GM19395 (cell line): ENCODE measurements around the gene CACNA1I.

Experiments
- ATAC-seq: cut with Tn5 transposase; IDR thresholded peaks from one replicate; pipeline ENCODE4 v1.9.1; 2021; ENCODE audit warnings: mild to moderate bottlenecking, moderate library complexity; ENCODE audit not compliant: unreplicated experiment

The CACNA1I gene

DNA sequence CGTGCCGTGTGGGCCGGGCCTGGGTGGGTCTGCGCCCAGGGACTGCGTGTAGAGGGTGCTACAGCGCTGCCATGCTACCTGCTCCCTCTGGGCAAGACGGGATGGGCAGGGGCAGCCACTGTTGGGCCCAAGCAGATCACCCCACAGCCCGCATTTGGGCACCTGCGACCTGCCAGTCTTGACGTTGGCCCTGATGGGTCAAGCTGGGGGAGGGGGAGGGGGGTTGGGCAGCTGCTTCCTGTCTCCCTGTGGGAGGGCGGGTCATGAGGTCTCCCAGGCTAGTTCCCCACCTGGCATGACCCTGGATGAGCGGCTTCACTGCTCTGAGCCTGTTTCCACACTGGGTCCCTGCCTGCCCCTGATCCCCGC is 35.2 kb upstream of the CACNA1I start:
- no peak for ATAC-seq

DNA sequence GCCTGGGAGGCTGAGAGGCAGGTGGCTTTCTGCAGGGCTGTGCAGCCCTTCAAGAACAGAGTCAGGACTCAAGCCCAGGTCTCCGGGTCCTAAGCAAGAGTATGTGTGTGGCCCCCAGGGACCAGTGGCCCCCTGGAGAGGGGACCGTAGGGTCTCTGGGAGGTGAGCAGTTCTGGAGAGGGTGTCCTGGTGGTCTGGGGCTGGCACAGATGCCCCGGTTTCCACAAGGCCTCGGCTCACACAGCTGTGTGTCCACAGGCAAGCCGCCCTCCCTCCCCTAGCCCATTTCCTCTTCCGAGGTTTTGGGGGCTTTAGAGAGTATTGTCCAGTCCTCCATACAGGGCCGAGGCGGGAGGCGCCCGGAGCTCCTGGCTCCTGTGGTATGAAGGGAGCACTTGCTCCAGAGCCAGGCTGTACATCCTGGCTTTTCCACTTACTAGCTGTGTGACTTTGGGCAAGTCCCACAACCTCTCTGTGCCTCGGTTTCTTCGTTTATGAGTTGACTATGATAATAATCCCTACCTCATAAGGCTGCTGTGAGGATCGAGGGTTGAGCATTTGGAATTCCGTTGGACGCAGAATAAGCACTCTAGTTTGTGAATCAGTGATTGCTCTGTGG is 34.6 kb upstream of the CACNA1I start:
- ATAC-seq, result no peak

DNA sequence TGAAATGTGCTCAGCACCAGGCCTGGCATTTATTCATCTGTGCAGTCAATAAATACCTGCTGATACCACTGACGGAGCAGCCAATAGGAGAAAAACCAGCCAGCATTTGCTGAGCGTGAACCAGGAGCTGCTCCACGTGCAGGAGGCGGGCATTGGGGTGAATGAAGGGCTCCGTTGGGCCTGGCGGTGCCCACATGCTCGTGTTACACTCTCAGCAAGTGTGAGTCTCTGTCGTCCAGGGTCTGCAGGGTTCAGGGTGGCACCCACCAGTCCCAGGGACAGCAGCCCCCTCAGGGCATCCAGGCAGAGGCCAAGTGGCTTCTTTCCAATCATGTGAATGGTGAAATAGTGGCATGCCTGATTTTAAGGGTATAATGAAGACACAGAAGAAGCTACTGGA is 33.8 kb upstream of the CACNA1I start:
- ATAC-seq, result no peak

DNA sequence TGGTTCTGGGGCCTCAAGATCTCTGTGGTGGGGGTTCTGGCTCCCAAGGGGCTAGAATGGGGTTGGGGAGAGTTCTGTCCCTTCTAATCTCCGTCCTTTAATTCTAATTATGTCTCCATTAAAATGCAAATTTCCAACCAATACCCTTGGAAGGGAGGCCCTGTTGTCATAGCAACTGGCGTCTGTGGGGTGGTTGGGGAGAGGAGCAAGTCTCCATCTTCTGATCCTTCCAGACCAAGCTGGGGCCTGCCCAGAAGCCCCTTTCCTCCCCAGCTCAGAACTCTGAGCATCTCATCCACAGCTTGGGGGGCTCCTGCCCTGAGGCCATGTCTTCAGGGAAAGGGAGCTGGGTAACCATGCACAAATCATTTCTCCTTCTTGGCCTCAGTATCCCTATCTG is 32.6 kb upstream of the CACNA1I start:
- ATAC-seq, result no peak

DNA sequence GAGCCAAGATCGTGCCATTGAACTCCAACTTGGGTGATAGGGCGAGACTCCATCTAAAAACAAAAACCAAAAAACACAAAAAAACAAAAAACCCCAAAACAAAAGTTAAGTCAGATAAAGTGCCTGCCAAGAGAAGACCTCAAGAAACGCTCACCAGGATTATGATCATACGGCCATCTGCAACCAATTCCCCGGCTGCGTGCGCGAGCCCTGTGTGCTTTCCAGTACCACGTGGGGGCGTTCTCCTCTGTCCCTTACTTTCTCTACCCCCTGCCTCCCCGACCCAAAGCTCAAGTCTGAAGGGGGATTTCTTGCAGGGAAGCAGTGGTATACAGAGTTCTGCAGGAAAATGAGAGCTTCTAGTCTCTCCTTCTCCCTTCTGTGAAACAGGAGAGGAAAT is 27.5 kb upstream of the CACNA1I start:
- no peak for ATAC-seq

DNA sequence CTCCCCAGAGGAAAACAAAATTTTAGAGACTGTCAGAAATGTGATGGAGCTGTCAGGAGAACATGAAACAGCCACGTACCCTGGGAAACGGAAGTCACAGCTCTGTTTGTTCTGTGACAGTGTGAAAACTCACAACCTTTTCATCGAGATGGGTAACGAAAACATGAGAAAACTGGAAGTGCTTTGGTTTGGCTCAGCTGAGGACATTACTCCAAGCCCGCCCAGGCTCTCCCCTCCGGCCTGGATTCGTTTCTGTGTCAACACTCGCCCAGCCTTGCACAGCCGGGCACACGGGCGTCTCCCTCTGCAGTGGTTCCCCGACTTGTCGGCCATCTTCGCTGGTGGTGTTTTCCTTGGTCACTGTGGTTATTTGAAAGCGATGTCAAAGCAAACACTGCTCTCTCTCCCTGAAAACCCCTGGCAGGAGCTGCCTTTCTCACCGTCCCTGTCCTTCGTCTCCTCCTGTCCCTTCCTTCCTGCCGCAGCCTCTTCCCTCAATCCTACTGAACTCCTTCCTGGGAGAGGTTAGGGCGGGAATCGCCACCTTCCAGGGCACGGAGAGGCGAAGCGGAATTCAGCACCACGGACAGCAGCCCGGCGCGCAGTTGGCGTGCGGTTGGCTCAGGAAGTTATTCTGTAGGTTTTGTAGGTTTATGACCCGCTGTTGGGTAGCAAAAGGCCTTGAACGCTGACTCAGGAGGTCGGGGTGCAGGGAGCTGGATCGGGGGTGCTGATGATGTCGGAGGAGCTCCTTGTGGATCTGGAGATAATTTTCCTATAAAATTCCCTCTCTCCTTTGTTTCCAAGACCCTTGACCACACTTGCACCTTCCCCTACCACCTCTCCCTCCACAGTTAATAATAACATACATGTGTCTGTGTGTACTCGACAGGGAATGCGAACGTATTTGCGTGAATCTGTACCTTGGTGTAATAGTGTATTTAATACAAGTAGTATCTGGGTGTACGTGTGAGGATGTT is 24.9 kb upstream of the CACNA1I start:
- no peak for ATAC-seq

DNA sequence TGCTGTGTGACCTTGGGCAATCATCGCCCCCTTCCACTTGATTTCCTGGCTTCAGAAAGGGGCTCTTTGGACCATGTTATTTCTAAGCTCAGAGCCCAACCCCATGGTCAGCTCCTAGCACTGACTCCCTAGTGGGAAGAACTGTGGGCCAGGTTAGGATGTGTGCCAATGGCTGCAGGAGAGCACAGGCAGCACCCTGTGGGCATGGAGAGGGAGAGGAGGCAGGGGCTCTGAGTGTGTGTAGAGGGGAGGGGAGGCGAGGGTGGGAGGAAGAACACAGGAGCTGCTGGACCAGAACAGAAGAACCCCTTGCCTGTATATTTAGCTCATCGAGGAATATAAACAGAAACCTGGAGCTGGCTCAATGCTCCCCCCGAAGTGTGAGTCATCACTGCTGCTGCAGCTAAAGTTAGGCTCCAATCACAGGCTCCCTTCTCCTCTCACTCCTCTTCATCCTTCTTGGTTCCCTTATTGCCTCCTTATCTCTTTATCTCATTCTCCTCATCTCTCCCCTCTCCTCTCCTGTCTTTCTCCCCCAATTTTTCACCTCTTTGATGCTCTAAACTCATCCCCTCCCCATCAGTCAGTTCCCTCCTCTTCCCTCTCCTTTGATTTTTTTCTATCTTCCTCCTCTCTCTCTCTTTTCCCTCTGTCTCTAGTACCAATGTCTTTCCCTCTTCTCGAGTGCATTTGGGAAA is 23.5 kb upstream of the CACNA1I start:
- no peak for ATAC-seq

DNA sequence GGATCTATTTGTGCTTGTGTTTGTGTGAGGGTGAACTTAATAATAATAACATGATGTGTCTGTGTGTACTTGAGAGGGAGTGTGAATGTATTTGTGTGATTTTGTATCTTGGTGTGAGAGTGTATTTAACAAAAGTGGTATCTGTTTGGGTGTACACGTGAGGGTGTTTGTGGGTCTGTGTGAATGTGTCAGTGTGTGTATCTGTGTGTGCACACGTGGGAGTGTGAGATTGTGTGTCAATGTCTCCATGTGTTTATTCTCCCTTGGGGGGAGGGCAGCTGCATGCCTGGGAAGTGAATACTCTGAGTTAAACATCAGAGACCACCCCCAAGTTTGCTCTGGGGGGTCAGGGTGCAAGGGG is 23.0 kb upstream of the CACNA1I start:
- ATAC-seq, result no peak

DNA sequence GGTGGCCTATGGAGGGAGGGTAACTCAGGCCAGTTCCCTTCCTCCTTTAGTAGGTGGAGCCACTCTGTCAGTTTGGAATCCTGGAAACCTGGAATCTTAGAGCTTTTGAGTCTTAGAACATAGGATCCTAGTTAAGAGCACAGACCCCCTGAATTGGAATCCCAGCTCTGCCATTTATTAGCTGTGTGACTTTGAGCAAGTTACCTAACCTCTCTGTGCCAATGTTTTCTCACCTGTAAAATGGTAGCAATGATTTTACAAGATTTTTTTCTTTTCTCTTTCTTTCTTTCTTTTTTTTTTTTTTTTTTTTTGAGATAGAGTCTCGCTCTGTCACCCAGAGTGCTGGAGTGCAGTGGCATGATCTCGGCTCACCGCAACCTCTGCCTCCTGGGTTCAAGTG is 17.1 kb upstream of the CACNA1I start:
- ATAC-seq, result no peak

DNA sequence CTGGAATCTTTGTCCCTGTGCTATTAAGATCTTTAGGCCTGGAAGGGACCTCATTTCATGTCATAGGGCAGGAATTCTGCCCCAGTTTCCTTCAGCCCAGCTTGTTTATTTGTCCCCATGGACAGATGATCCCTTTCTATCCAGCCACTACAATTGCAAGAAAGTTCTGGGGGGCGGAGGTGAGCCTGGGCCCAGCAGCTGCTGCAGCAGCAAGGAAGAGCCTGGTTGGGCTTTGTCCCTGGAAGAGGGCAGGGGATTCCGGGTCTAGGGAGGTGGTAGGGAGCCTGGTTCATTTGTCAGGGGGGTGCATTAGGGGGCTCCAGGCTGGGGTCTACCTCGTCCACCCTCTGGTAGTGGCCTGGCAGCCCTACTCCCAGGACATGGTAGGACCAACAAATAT is 16.4 kb upstream of the CACNA1I start:
- ATAC-seq, result no peak

DNA sequence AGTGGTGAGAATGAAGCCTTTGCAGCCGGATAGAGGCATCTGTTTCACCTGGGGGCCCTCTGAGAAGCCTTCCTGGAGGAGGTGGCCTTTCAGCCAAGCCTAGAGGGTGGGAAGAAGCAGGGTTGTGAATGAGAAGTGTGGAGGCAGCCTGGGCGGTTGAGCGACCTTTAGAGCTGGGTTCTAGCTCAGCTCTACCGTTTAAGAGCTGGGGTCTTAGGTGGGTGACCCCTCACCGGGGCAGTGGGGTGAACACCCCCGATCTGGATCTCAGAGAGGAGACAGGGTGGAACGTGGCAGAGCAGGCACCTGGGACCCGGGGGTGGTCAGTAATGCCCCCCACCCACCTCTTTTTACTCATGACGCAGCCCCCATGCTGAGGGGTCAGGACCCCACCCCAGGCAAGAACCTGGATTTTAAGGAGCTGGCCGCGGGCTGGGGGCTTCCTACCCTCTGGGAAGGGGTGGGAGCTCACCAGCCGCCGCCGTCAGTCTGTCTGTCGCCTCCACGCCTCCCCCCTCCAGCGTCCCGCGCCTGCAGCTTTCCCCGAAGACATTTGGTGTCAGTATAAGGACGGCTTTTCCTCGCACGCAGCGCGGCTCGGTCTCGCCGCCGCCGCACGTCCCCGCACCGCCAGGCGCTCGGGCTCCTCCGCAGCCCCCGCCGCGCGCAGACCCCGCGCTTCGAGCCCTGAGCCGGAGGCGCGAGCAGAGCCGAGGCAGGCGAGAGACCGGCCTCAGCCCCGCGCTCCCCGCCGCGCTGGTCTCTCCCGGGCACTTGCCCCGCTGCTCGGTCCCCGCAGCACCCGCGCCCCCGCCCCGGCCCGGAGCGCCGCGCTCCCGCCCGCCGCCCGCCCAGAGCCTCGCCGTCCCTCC is 13.3 kb upstream of the CACNA1I start:
- no peak for ATAC-seq

DNA sequence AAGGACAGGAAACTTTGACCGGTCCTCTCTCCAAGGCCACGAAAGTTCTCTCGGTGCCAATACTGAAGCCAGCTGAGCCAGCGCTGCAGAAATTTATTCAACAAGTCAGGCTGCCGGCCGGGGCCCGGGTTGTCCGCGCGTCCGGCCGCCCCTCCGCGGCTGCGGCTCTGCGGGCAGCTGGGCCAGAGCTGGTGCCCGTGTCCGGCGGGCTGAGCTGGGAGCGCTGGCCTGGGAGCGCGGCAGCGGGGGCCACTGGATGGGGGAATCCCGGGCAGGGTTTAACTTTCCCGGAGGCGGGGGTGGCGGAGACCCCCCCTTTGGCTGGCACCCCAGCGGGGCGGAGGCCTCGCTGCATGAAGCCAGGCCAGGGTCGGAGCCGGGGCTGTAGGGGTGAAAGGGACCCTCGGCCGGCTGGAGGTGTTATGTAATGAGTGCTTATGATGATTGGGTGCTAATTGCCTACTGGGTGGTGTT is 12.3 kb upstream of the CACNA1I start:
- ATAC-seq, result no peak

DNA sequence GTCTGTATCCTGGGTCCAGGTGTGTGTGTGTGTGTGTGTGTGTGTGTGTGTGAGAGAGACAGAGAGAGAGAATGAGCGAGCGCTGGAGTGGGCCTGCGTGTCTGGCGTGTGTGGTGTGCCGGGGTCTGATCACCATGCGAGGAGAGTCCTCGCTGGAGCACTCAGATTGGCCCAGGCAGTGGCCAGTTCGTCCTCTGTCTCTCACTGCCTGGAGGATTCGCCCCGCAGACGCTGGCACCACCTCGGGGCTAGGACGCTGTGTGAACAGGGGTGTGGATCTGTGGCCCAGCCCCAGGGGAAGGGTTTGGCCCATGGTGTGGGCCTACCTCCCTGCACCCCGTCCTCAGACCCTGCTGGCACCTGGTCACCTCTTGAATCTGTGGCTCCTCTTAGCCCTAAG is 11.6 kb upstream of the CACNA1I start:
- no peak for ATAC-seq

DNA sequence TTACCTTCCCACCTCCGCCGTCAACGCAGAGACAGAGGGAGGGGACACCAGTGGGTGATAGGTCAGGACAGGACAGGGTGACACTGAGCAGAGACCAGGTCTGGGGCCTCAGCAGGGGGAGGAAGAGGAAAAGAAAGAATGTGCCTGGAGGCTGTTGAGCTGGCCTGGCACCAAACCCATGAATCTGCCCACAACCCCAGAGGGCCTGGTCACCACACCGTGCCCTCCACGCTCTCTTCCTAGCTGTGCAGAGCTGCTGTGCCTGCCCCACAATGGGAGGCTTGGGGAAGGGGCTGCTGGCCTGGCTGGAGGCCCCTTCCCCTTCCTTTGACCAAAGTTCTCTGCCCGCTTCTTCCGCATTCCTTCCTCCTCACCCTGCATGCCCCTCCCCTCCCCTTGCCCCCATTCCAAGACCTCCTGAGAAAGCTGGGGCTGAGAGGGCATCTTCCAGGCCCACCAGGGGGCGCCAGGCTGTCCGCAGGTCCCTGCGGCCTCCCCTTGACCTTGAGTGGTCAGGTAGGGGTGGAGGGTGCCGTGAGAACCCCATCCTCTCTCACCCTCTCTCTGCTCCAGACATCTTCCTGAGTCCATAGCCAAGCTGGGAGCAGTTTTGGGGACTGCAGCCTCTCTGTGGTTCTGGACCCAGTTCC is 11.0 kb upstream of the CACNA1I start:
- ATAC-seq, result no peak

DNA sequence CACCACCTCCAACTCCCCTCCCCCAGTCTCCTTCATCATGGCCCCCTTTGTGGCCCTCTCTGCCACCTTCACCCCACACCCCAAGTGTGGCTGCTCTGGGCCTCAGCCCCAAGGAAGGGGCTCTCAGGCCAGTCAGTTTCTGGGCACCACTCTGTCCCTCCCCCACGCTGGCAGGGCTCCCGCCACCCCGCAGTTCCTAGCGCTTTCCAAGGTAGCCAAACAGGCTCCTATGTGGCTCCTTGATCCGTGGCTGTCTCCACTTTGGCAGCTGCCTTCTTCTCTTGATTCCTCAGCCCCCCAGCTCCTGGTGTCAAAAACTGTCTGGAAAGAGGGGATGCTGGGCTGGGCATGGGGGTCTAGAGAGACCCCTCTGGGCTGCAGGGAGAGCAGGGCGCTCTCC is 10.4 kb upstream of the CACNA1I start:
- ATAC-seq, result no peak

DNA sequence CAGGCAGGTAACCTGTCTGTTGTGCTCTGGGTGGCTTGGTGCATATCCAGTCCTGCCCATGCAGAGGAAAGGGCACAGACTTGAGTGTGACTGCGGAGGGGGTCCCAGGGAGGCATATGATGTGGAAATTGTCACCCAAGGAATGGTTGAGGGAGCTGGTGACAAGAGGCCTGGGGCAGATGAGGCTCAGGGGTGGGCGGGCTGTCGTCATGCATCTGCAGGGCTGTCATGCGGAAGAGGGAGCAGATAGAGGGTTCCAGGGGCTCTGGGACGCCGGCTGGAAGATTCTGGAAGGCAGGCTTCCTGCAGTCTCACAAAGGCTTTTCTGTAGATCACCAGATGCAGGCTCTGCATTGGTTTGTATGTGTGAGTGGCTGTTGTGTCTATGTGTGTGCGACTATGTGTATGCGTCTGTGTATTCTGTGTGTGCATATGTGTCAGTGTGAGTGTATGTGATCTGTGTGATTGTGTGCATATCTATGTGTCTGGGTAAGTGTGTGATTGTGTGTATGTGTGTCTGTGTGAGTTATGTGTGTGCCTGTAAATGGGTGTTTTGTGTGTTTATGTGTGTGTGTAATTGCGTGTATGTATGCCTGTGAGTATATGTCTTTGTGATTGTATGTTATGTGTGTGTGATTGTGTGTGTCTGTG is 7.6 kb upstream of the CACNA1I start:
- ATAC-seq, result no peak

DNA sequence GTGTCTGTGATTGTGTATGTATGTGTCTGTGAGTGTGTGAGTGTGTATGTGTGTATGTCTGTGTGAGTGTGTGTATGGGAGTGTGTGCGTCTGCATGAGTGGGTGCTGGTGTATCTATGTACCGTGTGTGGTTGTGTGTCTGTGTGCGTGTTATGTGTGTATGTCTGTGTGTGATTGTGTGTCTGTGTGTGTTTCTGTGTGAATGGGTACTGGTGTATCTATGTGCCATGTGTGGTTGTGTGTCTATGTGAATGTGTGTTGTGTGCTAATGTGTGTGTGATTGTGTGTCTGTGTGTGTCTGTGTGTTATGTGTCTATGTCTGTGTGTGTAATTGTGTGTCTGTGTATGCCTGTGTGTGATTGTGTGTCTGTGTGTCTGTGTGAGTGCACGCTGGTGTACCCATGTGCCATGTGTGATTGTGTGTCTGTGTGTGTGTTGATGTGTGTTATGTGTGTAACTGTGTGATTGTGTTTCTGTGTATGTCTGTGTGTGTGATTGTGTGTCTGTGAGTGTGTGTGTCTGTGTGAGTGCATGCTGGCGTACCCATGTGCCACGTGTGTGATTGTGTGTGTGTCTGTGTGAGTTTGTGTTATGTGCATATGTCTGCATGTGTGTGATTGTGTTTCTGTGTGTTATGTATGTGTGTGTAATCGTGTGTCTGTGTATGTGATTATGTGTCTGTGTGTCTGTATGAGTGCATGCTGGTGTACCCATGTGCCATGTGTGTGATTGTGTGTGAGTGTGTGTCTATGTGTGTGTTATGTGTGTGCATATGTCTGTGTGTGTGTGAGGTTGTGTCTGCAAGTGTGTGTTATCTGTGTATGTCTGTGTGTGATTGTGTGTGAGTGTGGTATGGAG is 6.8 kb upstream of the CACNA1I start:
- no peak for ATAC-seq

DNA sequence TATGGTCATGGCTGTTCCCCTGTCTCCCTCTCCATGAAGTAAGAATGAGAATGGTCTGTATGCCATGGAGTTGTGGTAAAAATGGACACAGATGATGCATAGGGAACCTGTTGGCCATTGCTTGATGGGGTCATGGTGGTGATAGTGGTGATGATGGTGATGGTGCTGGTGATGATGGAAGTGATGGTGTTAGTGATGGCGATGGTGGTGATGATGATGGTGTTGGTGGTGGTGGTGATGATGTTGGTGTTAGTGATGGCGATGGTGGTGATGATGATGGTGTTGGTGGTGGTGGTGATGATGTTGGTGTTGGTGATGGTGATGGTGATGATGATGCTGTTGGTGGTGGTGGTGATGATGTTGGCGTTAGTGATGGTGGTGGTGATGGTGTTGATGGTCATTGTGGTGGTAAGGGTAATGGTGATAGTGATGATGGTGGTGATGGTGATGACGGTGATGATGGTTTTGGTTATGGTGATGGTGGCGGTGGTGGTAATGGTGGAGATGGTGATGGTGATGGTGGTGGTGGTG is 5.1 kb upstream of the CACNA1I start:
- ATAC-seq, result no peak
